Kidney epithelial cell (primary cell): Measurements from ENCODE around the gene GSK3A. TPM values are rescaled to one million over a fixed set of nuclear protein-coding genes. Genes with fewer than 3 reads are reported as not detected.

Source experiments
- DNase-seq: peaks from one replicate; pipeline ENCODE4 v3.0.0-alpha.2; 2010; ENCODE audit warnings: low read depth
- H3K27me3 ChIP-seq: 2 replicates; pipeline ENCODE4 v1.6.0; 2011; ENCODE audit warnings: low read length; ENCODE audit not compliant: control insufficient read depth, insufficient read depth
- H3K36me3 ChIP-seq: 2 replicates; pipeline ENCODE4 v1.5.1; 2011; ENCODE audit warnings: low read length; ENCODE audit not compliant: control insufficient read depth, insufficient read depth
- H3K4me3 ChIP-seq: 2 replicates; pipeline ENCODE4 v1.5.1; 2011; ENCODE audit warnings: low read depth, mild to moderate bottlenecking, control low read depth, low read length
- total RNA-seq: library from RNA; depleted of rRNA; stranded (reverse); fragments of >200 nt; gene quantifications from 2 replicates; pipeline ENCODE4 v1.2.3, GENCODE V29; 2015
- TF ChIP-seq, protein P1 (sequence below): IDR thresholded peaks from 2 replicates; pipeline ENCODE4 v1.5.1; 2011; ENCODE audit warnings: mild to moderate bottlenecking, moderate library complexity, low read length, control low read depth, inconsistent platforms; ENCODE audit not compliant: insufficient read depth, poor library complexity, severe bottlenecking

Gene GSK3A
- total RNA-seq, 1 donor from 2014 or later: 27.3 TPM

DNA sequence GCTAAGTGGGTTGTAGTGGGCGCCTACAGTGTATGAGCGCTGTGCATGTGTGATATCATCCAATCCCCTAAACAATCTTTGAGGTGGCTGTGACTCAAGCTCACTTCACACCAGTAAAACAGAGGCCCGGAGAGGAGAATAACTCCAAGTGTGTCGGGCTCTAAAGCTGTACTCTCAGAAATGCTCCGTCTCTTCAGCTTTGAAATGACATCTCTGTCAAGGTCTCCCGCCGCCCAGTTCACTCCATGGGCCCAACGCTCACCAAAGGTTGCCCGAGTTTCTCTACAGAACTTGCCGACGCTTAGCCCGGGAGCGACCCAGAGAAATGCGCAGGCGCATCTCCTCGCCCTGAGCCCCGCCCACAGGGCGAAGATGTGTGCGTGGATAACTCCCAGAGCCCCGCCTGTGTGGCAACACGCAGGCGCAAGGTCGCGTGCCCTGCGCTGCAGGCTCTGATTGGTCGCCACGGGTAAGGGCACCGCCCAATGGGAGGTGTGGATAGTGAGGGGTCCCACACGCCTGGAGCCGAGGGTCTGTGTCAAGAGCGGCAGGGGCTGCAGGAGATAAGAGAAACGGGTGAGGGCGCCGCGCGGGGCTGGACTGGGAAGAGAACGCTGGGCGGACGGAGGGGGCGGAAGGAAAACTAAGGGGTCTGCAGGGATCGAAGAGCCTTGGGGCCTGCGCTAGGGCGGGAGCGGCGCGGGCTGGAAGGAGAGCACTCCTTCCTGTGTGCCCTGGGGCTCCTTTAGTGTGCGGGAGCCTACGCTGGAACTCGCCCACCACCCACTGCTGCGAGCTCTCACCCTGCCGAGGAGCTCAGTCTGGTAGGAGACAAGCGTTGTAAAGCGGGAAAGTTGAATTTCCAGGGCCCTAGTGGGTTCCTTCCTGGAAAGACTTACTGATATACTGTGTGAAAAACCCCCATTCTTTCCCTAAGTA is 22.3 kb downstream of the GSK3A start, which contains the start of gene ZNF526:
Gene ZNF526, plus strand, starts transcription at position 501 of the 939 bp plus-strand sequence. CDS start 4,092 bp downstream, outside the sequence.
- Histone ChIP-seq H3K4me3 (peak within 1 kb of the TSS; percentile 95), H3K36me3 (no peaks in the 10 kb centered on the region), H3K27me3 (no peaks in the 10 kb centered on the region)
- TF ChIP-seq, protein P1, sequence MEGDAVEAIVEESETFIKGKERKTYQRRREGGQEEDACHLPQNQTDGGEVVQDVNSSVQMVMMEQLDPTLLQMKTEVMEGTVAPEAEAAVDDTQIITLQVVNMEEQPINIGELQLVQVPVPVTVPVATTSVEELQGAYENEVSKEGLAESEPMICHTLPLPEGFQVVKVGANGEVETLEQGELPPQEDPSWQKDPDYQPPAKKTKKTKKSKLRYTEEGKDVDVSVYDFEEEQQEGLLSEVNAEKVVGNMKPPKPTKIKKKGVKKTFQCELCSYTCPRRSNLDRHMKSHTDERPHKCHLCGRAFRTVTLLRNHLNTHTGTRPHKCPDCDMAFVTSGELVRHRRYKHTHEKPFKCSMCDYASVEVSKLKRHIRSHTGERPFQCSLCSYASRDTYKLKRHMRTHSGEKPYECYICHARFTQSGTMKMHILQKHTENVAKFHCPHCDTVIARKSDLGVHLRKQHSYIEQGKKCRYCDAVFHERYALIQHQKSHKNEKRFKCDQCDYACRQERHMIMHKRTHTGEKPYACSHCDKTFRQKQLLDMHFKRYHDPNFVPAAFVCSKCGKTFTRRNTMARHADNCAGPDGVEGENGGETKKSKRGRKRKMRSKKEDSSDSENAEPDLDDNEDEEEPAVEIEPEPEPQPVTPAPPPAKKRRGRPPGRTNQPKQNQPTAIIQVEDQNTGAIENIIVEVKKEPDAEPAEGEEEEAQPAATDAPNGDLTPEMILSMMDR: no peak
- DNase-seq: peak; percentile 92

DNA sequence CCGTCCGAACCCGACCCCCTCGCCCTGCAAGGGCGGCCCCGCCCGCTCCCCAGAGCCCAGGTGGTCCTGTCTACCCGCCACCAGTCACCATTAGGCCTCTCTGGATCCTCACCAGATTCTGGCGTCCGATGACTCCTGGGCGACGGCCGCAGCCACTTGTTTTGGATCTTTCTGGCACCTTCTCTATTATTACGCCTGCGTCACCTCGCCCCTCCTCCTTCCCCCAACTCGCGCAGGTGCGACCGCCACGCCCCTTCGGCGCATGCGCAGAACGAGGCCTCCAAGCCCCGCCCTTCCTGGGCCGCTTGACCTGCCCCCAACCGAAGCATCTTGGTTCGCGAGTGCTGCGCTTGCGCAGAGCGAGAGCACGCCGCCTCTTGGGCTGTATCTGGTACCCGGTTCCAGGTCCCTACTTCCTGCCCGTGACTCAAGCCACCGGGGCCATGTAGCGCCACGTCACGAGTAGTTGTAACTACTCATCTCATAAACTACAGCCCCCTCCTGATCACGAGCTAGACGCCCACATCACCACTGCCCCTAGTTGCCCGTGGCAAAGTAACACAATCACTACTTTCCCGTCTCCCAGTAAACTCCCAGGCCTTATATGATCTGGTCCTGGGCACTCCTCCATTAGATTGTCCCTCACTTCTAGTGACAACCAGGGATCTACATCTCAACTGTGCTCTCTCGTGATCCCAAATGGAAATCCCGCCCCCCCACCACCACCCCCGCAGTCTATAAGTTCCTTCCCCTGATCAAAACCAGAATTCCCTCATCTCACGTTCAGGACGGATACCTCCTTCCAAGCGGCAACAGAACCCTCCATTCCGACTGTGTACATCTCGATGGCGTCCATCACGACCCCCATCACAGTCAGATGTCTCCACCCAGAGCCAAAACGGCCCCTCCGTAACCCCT is 24.6 kb downstream of the GSK3A start, which contains the start of gene DEDD2:
Gene DEDD2, minus strand, starts transcription at position 158 of the 918 bp plus-strand sequence. CDS start 670 bp downstream, outside the sequence.
- TF ChIP-seq, protein P1: no peak
- Histone ChIP-seq H3K36me3 (no peaks in the 10 kb centered on the region), H3K27me3 (no peaks in the 10 kb centered on the region), H3K4me3 (peak within 1 kb of the TSS; percentile 68)
- DNase-seq: peak; percentile 92

DNA sequence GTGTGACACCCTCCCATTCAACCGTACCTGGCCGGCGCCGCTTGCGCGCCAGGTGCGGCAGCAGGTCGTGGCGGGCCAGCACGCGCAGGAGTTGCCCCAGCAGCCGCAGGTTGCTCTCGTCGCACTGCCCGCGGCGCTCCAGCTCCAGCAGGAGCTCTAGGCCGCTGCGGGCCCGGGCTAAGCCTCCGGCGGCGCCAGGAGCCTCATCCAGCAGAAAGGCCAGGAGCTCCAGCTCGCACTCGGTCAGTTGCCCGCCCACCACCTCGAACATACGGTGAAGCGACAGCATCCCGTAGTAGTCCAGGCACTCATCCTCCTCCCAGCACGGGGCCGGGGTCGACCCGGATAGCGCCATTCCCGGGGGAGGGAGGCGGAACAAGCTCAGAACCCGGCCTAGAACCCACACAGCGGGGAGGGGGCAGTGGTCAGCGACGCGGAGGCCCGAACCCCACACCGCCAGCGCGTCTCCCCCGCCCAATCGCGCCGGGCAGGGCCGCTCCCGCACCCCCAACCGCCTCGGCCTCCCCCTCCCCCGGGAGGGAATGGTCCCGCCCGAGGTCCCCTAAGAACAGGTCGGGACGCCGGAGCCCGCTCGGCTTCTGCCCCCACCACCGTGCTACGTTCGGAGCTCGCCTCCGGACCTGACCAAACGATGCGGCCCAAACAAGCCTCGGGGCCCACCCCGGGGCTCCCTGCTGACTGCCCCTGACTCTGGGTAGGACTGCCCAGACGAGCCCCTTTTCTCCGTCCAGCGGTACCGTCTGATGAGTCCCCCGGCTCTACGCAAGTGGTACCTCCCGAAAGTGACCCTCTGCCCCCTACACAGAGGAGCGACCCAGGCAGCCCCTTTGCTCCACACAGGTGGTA is 25.5 kb downstream of the GSK3A start:
- no peak for DNase-seq
- H3K27me3 ChIP-seq: no peaks in the 10 kb centered on the region
- TF ChIP-seq, protein P1: no peak
- peak overlapping the region; percentile 68 for H3K4me3 ChIP-seq
- no peaks in the 10 kb centered on the region for H3K36me3 ChIP-seq

DNA sequence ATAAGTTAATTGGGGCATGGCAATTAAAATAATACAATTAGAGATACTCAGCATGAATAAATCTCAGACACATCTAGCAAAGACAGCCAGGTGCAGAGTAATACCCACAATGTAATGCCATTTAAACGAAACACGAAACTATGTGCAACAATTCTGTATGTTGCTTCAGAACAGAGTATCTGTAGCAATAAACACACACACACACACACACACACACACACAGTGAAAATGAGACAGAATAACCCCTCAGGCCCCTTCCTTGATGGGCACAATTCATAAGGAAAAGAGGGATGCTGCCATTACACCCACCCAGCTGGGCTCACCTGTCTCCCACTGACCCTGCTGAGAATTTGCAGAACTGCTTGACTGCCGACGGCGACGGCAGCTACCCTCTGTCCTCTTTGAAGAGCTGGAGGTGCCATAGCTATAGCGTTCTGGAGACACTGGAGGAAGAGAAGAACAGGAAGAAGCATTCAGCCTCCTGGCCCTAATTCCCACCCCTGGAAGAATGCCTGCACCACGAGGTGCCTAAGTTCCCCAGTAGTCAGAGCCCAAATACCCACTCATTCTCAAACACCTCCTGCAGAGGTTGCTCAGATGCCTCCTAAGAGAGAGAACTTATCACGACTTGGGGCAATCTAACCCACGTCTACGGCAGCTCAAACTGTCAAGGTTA is 27.5 kb downstream of the GSK3A start:
- H3K27me3 ChIP-seq: no peaks in the 10 kb centered on the region
- H3K36me3 ChIP-seq: no peaks in the 10 kb centered on the region
- no peak for DNase-seq
- no peak overlapping the region for H3K4me3 ChIP-seq
- TF ChIP-seq, protein P1: no peak
